Suprapubic skin (tissue), 3 donors: ENCODE results near the gene NOVA1.

Source experiments
- CTCF ChIP-seq, 2 donors: fragments of 200-600 bp in 1 of 2; fragments of 450-650 bp in 1 of 2; sonication (generic) in 1 of 2; IDR thresholded peaks; one replicate each; pipeline ENCODE4 v1.5.1; 2016 to 2019; ENCODE audit warnings: antibody characterized with exemption in 2 of 2, mild to moderate bottlenecking in 1 of 2, moderate library complexity in 1 of 2
- POLR2AphosphoS5 ChIP-seq, 3 donors: sonication (generic); formaldehyde crosslinking; IDR thresholded peaks; one replicate each; pipeline ENCODE4 v1.6.1; 2017; ENCODE audit warnings: antibody characterized with exemption in 3 of 3

DNA sequence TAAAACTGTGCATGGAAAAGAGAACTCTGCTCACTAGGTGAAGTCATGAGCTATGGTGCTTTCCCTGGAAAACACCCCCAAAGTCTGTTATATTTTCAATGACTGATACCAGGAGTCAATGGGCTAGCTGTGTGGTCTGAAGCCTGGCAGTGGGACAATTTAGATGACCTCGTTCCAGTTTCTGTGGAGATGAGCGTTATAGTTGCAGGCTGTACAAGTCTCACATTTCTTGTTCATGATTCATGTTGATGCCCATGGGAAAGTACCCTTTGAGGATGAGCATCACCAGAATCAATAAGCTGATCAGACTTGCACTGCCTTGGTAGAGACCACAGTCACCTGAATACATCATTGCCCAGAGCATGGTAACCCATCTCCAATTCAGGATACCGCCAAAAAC lies 70.7 kb downstream of the NOVA1 start:
- no peak for TF ChIP-seq POLR2AphosphoS5 (IDR thresholded peaks at IDR 0.05)
- no peak for TF ChIP-seq CTCF (IDR thresholded peaks at IDR 0.05)
